PFSK-1 (cell line): ENCODE results near the gene IFT122.

Source experiments
- FOXP2 ChIP-seq: optimal IDR thresholded peaks from 2 replicates; pipeline ENCODE3; 2011; ENCODE audit warnings: borderline replicate concordance, control low read depth, inconsistent platforms; ENCODE audit not compliant: insufficient read depth; ENCODE audit errors: extremely low read length, extremely low read depth
- POLR2AphosphoS5 ChIP-seq: IDR thresholded peaks from 2 replicates; pipeline ENCODE4 v1.6.1; 2012; ENCODE audit warnings: low read depth, mild to moderate bottlenecking, control low read depth, low read length, moderate library complexity
- REST ChIP-seq, 2 experiments: IDR thresholded peaks; 2 replicates each; pipeline versions ENCODE4 v1.6.1 to v1.8.0; 2011 to 2012; ENCODE audit warnings: low read depth in 2 of 2, low read length in 2 of 2, control low read depth in 1 of 2, inconsistent platforms in 1 of 2, mild to moderate bottlenecking in 1 of 2, moderate library complexity in 1 of 2; ENCODE audit not compliant: insufficient read depth in 1 of 2
- SIN3A ChIP-seq: IDR thresholded peaks from 2 replicates; pipeline ENCODE4 v1.6.1; 2012; ENCODE audit warnings: mild to moderate bottlenecking, low read length, moderate library complexity, borderline replicate concordance; ENCODE audit not compliant: insufficient read depth
- TAF1 ChIP-seq: IDR thresholded peaks from 2 replicates; pipeline ENCODE4 v1.6.1; 2012; ENCODE audit warnings: low read length, control low read depth, borderline replicate concordance; ENCODE audit not compliant: insufficient read depth

Gene IFT122

GRCh38 chr3:129422897-129423296 is 17.1 kb upstream of the IFT122 start:
- TF ChIP-seq TAF1 (no peak), POLR2AphosphoS5 (no peak), FOXP2 (no peak), SIN3A (no peak), REST (IDR thresholded peaks at IDR 0.05; ENCODE audit: insufficient read depth in 1 of 2, low read depth in 2 of 2, low read length in 2 of 2) (no peak)

GRCh38 chr3:129424185-129424841 is 15.7 kb upstream of the IFT122 start:
- TF ChIP-seq SIN3A (no peak), TAF1 (no peak), POLR2AphosphoS5 (no peak), FOXP2 (no peak), REST (IDR thresholded peaks at IDR 0.05; ENCODE audit: insufficient read depth in 1 of 2, low read depth in 2 of 2, low read length in 2 of 2) (no peak)

GRCh38 chr3:129425213-129425612 is 14.8 kb upstream of the IFT122 start:
- TF ChIP-seq TAF1 (no peak), SIN3A (no peak), FOXP2 (no peak), POLR2AphosphoS5 (no peak), REST (IDR thresholded peaks at IDR 0.05; ENCODE audit: insufficient read depth in 1 of 2, low read depth in 2 of 2, low read length in 2 of 2) (no peak)

GRCh38 chr3:129425619-129426018 is 14.4 kb upstream of the IFT122 start:
- TF ChIP-seq SIN3A (no peak), REST (IDR thresholded peaks at IDR 0.05; ENCODE audit: insufficient read depth in 1 of 2, low read depth in 2 of 2, low read length in 2 of 2) (no peak), POLR2AphosphoS5 (no peak), TAF1 (no peak), FOXP2 (no peak)

GRCh38 chr3:129428007-129428375 is 12.0 kb upstream of the IFT122 start:
- TF ChIP-seq REST (IDR thresholded peaks at IDR 0.05; ENCODE audit: insufficient read depth in 1 of 2, low read depth in 2 of 2, low read length in 2 of 2): no peak
- TF ChIP-seq POLR2AphosphoS5: no peak
- TF ChIP-seq SIN3A: no peak
- TF ChIP-seq FOXP2: no peak
- TF ChIP-seq TAF1: no peak
